Activated naive CD4-positive, alpha-beta T cell treated with anti-CD3 and anti-CD28 coated beads, Interleukin-2, amount 50 U/mL, for 72 hours (primary cell): Measurements from ENCODE around the gene CKAP5. TPM values are rescaled to one million over a fixed set of nuclear protein-coding genes. Genes with fewer than 3 reads are reported as not detected.

Experiments
- ATAC-seq, 2 donors: fragments of 150-1000 bp; cut with Tn5 transposase; 2 replicates each; pipeline ENCODE4 v1.10.0; 2021; ENCODE audit warnings: mild to moderate bottlenecking in 2 of 2, moderate library complexity in 2 of 2
- DNase-seq, 2 donors: peaks; one replicate each; pipeline ENCODE4 v3.0.0; 2021 to 2022; ENCODE audit warnings: low spot score in 2 of 2
- H3K27ac Mint-ChIP-seq, 2 donors: one replicate each; pipeline ENCODE4 v1.8.0; 2022; ENCODE audit warnings: mild to moderate bottlenecking in 2 of 2, mixed read lengths in 2 of 2
- H3K36me3 Mint-ChIP-seq, 2 donors: one replicate each; pipeline ENCODE4 v1.8.0; 2022; ENCODE audit warnings: mixed read lengths in 2 of 2
- H3K9me3 Mint-ChIP-seq, 2 donors: one replicate each; pipeline ENCODE4 v1.8.0; 2022; ENCODE audit warnings: mixed read lengths in 2 of 2
- total RNA-seq, 2 donors: library from RNA; stranded (reverse); gene quantifications; one replicate each; pipeline ENCODE4 v1.2.3, GENCODE V29; 2022

The CKAP5 gene
- total RNA-seq, 2 donors from 2014 or later: 160 to 188 TPM

DNA sequence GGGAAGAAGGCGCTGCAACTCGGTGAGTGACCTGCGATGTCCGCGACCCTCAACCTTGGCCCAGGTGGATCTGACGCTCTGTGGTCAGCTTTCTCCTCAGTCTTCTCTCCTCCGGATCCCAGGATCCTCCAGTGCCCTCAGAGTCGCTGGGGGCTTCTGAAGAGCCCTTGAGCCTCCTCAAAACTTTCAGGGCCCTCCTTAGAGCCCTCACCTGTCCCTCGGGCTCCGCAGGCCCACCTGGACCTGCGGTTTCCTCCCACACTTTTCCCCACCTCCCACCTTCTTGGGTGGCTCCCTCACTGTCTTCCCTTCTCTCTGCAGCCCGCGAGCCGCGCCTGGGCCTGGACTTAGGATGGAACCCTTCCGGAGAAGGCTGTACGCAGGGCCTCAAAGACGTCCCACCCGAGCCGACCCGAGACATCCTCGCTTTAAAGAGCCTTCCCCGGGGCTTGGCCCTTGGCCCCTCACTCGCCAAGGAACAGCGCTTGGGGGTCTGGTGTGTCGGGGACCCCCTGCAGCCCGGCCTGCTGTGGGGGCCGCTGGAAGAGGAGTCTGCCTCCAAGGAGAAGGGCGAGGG lies 144.9 kb downstream of the CKAP5 start:
- Mint-ChIP-seq H3K36me3 (peaks cover 22% of the 10 kb centered on the region in 2 donors), H3K27ac (peak overlapping the region; percentile 97 to 98), H3K9me3 (no peaks in the 10 kb centered on the region)
- no peak for DNase-seq
- no peak for ATAC-seq

DNA sequence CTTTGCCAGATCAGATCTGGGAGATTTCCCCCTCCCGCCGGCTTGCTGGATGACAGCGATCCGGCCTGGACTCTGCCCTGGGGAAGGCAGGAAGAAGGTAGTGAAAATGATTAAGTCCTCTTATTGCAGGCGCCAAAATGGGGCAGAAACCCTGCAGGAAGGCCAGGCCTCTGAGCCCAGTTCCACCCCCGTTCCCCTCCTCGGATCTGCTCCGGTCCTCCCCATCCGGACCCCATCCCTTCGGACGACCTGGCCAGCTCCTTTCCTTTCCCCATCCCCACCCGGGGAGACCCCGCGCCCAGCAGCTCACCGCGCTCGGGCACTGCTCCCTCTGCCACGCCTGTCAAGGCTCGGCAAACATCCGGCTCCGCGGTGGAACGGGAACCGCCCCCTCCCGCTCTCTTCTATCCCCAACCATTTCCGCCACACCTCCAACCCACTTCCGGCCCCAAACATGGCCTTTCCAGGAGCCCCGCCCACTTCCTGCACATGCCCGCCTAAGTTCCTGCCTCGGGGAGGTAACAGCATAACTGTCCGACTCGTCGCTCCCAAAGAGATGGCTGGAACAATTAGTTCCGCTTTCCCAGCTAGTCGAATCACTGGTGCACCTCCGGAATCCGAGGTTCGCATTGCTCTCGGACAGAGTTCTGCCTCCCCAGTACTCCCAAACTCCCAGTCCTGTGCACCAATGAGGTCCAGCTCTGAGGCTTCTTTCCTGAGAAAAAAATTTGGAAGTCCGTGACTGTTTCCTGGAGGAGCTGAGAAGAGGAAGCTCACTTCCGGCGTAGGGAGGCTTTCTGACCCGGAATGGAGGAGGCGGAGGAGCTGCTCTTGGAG lies 145.6 kb downstream of the CKAP5 start, which contains the start of the genes ARHGAP1 and ZNF408:
Gene ARHGAP1, minus strand, starts transcription at position 379 of the 837 bp plus-strand sequence. CDS start 4,512 bp downstream, outside the sequence.
Gene ZNF408, plus strand, starts transcription at position 791 of the 837 bp plus-strand sequence. Its CDS starts 17 bp downstream, at position 808.
- Mint-ChIP-seq H3K27ac (peak within 1 kb of the TSS; percentile 97 to 98), H3K9me3 (no peaks in the 10 kb centered on the region), H3K36me3 (peaks cover 22% of the 10 kb centered on the region in 2 donors)
- ATAC-seq: peak; percentile 95 to 96
- peak; percentile 97 for DNase-seq

DNA sequence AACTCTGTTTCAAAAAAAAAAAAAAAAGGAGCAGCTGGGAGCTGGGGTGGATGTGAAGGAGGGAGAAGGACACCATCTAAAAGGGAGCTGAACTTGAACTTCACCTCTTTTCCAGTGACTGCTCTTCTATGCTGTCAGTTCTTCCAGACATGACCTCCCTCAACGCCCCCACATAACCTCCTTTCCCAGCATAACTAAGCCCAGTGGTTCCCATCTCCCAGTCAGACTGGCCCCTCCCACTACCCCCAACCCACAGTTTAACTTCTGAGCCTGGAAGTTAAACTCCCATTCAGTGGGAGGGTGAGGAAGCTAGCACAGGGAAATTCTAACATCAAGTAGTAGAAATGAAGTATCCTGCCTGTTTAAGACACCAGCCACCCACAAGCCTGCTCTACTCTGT lies 147.5 kb downstream of the CKAP5 start:
- H3K36me3 Mint-ChIP-seq: peaks cover 22% of the 10 kb centered on the region in 2 donors
- no peaks in the 10 kb centered on the region for H3K9me3 Mint-ChIP-seq
- DNase-seq: no peak
- no peak for ATAC-seq
- peak overlapping the region; percentile 84 to 97 for H3K27ac Mint-ChIP-seq

DNA sequence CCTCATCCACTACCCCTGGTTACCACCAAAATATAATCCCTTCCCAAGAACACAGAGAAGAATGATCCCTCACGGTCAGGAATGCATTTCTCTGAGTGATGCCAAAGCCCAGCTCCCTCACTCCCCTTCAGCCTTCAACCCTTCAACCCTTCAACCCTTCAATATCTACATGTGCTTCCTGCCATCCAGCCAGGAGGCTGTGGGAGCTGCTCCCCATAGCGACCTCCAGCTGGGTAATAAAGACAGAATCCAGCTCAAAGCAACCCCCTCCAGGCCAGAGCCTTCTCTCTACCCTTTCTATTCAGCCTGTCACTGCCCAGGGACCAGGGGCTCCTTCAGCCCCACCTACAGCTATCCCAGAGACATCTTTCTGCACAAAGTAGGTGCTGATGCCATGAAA lies 148.4 kb downstream of the CKAP5 start:
- DNase-seq: no peak
- Mint-ChIP-seq H3K9me3 (no peaks in the 10 kb centered on the region), H3K27ac (peak overlapping the region; percentile 66 to 97), H3K36me3 (peaks cover 20 to 21% of the 10 kb centered on the region in 2 donors)
- ATAC-seq: no peak

DNA sequence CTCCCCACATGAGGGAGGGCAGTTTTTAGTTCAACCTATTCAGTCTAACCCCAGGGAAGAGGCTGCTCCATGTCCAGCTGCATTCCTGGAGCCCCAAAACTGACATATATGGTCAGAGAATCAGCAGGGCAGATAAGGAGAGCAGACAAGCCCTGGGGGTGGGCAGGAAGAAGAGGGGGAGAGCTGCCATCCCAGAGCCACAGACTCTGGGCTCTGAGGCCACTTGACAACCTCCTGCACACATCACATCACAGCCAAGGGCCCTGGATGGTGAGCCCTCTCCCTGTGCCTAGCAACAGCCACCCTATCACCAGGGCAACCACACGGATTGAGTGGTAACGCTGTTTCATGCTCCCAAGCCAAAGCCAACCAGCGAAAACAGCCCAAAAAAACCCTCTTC lies 148.8 kb downstream of the CKAP5 start:
- DNase-seq (no peak), ATAC-seq (no peak)
- Mint-ChIP-seq H3K36me3 (peaks cover 15 to 17% of the 10 kb centered on the region in 2 donors), H3K9me3 (no peaks in the 10 kb centered on the region), H3K27ac (peak overlapping the region in 1 of 2 donors; percentile 66)

DNA sequence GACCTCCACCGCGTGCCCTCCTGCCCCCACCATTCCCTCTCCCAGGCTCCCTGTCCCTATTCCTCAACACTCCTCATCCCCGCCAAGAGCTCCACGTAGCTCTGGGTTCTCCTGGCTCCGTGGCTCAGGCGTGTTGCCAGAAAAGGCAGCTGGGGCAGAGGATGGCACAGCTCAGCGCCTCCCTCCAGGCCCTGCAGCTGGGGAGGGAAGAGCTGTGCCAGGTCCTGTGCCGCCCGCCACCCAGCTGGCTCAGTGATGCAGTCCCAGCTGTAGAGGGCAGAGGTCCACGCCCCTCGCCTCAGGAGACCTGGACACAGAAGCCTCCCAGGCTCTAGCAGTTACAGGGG lies 149.9 kb downstream of the CKAP5 start:
- ATAC-seq (no peak), DNase-seq (no peak)
- peaks cover 7 to 10% of the 10 kb centered on the region in 2 donors for H3K36me3 Mint-ChIP-seq
- no peaks in the 10 kb centered on the region for H3K9me3 Mint-ChIP-seq
- peak overlapping the region; percentile 69 to 79 for H3K27ac Mint-ChIP-seq

DNA sequence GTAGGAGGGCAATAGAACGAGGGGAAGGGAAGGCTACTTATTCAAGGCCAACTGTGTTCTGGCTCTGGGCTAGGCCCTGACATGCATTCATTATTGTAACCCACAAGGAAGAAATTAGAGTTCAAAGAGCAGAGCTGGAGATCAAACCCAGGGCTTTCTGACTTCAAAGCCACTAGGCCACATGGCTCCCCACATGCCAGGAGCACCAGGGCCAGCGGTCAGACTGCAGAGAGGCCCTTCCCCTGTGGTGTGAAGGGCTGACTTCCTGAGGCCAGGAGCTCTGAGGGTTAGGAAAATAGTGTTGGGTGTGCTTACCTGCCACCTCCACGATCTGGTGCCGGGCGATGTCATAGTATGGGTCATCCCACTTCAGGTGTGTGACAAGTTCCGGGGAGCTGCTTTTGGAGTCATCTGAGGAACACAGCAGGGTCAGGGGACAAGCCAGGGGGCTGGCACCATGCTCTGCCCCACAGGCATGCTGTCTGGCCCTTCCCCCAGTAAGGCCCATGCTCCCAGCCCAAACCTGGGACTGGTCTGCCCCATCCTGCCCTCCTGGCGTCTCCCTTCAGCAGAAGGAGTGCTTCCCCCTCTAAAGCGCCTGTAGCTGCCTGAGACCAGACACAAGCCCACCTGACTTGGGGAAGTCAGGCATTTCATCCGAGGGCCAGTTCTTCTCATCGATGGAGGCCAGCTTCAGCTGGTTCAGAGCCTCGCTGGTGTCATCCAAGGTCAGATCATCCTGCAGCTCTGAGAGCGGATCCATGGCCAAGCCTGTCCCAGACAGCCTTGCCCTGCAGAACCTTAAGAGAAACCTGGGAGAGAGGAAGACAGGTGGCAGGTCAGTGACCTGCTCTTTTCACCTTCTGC lies 150.5 kb downstream of the CKAP5 start:
- Mint-ChIP-seq H3K9me3 (no peaks in the 10 kb centered on the region), H3K27ac (peak overlapping the region; percentile 69 to 79), H3K36me3 (peaks cover 1 to 4% of the 10 kb centered on the region in 2 donors)
- no peak for ATAC-seq
- no peak for DNase-seq

DNA sequence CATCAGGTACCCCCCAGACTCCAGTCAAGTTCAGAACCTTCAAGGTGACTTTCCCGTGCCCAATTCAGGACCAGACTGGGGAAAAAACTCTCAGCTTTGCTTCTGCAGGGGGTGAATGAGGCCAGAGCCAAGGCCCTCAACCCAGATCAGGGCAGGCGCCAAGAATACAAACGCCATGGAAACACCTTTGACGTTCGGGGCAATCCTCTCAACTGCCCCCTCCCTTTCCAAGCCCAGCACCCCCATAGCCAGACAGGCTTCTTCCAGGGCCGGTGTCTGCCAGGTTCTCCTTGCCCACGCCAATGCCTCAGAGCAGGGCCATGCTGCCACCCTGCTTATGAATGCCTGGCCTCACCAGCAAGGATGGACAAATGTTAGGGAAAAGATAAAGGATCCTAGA lies 151.5 kb downstream of the CKAP5 start:
- Mint-ChIP-seq H3K9me3 (no peaks in the 10 kb centered on the region), H3K36me3 (no peaks in the 10 kb centered on the region), H3K27ac (peak overlapping the region in 1 of 2 donors; percentile 69)
- no peak for ATAC-seq
- no peak for DNase-seq

DNA sequence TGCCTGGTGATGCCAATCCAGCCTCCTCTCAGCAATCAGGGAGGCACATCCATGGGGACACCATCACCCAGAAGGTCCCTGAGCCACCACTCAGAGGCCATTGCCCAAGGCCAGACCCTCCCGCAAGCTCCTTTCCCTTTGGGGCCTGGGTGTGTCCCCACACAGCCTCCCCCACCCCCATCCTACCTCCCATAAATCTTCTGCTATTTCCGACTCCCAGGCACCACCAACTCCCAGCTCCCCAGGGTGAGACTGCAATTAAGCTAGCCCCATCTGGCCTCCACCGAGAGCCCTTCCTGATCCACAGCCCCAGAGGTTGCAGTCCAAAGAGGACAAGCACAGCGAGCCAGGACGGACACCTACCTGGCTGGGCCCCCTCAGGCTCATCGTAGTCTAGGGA lies 152.0 kb downstream of the CKAP5 start:
- peak overlapping the region in 1 of 2 donors; percentile 60 for H3K27ac Mint-ChIP-seq
- DNase-seq (no peak), ATAC-seq (no peak)
- H3K36me3 Mint-ChIP-seq: no peaks in the 10 kb centered on the region
- H3K9me3 Mint-ChIP-seq: no peaks in the 10 kb centered on the region

DNA sequence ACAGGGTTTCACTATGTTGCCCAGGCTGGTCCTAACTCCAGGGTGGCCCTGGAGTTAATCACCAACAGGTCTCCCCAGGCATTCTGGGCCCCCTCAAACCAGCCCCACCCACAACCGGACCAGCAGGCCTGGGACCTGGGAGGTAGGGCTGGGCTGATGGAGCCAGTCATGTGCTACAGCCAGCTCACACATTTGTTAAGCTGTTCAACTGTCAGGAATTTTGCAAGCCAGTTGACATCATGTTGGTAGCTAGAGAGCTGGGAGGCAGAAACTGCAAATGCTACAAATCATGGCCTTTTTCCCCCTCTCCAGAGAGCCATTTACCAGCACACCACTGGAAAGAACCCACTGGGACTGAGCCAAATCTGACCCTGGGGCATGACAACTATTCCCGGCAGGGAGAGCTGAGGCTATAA lies 152.5 kb downstream of the CKAP5 start:
- no peaks in the 10 kb centered on the region for H3K36me3 Mint-ChIP-seq
- DNase-seq (no peak), ATAC-seq (no peak)
- H3K9me3 Mint-ChIP-seq: no peaks in the 10 kb centered on the region
- H3K27ac Mint-ChIP-seq: no peak overlapping the region

Other genes starting within 250 kb of the CKAP5 start
- gene HARBI1, start 229.1 kb downstream of the CKAP5 start, total RNA-seq: 1 to 10 TPM; 2.0 to 3.6 TPM
- gene ATG13, start 228.7 kb downstream of the CKAP5 start, total RNA-seq: 10 to 100 TPM; 54.0 to 99.9 TPM
- 10 to 100 TPM; 39.9 to 46.8 TPM for gene ARHGAP1, start 145.7 kb downstream of the CKAP5 start, total RNA-seq
- 10 to 100 TPM; 13.6 to 16.9 TPM for gene ZNF408, start 145.2 kb downstream of the CKAP5 start, total RNA-seq
- not detected for gene F2, start 127.1 kb downstream of the CKAP5 start, total RNA-seq
- gene LRP4, start 72.3 kb upstream of the CKAP5 start, total RNA-seq: under 1 TPM in 1 of 2 donors, not detected in 1; 0.18 TPM
- gene CSTPP1, start 90.5 kb upstream of the CKAP5 start, total RNA-seq: 10 to 100 TPM; 12.5 to 29.2 TPM